RPMI8226 (cell line): ENCODE measurements around the gene EDEM2.
"Not testable (repeated sequence)": the region's sequence is repeated elsewhere in the genome, so short reads cannot be mapped to it uniquely, and the experiment has no call there.

Experiments
- DNase-seq: peaks from one replicate; pipeline ENCODE4 v3.0.0-alpha.2; 2015

Gene EDEM2

GRCh38 chr20:35085477-35086225, 61.5 kb downstream of the EDEM2 start:
- DNase-seq = no peak

GRCh38 chr20:35084998-35085397, 62.1 kb downstream of the EDEM2 start:
- no peak for DNase-seq

DNA sequence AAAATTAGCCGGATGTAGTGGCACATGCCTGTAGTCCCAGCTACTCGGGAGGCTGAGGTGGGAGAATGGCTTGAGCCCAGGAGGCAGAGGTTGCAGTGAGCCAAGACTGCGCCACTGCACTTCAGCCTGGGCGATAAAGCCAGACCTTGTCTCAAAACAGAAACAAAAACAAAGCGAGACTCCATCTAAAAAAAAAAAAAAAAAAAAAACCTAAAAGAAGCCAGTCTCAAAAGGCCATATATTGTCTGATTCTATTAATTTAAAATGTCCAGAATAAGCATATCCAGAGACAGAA, 66.8 kb downstream of the EDEM2 start:
- not testable (repeated sequence) for DNase-seq

GRCh38 chr20:35079472-35080347, 67.4 kb downstream of the EDEM2 start:
- no peak for DNase-seq

DNA sequence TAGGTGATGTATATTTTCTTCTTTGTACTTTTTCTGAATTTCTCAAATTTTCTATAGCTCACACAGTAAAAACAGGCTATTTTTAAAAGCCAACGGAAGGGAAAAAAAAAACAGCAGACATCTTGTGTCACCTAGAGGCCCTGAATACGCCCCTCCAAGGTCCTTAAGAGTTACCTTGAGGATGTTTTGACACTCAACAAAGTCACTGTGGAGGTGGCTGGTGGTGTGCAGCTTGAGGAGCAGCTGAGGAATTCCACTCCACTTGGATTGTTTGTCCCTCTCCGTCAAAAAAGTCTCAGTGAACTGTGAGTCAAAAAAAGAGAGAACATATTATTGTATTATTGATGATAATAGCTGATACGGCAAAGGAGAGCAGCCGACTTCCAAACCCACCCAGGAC, 69.3 kb downstream of the EDEM2 start:
- DNase-seq = no peak

GRCh38 chr20:35077341-35077740, 69.8 kb downstream of the EDEM2 start:
- no peak for DNase-seq

DNA sequence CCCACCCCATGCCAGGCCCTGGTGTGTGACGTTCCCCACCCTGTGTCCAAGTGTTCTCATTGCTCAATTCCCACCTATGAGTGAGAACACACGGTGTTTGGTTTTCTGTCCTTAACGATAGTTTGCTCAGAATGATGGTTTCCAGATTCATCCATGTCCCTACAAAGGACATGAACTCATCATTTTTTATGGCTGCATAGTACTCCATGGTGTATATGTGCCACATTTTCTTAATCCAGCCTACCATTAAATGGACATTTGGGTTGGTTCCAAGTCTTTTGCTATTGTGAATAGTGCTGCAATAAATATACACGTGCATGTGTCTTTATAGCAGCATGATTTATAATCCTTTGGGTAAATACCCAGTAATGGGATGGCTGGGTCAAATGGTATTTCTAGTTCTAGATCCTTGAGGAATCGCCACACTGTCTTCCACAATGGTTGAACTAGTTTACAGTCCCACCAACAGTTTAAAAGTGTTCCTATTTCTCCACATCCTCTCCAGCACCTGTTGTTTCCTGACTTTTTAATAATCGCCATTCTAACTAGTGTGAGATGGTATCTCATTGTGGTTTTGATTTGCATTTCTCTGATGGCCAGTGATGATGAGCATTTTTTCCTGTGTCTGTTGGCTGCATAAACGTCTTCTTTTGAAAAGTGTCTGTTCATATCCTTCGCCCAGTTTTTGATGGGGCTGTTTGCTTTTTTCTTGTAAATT, 75.5 kb downstream of the EDEM2 start:
- DNase-seq = not testable (repeated sequence)

DNA sequence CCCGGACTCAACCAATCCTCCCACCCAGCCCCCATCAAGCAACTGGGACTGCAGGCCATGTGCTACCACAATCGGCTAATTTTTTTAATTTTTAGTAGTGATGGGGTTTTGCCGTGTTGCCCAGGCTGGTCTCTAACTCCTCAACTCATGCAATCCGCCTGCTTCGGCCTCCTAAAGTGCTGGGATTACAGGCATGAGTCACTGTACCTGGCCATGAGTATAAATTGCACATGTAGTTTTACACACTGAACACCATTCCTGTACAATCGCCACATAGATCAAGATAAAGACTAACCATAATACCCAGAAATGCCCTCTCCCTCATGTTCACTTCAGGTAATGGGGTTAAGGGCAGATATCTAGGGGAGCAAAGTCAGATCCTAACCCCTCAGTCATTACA, 80.9 kb downstream of the EDEM2 start:
- DNase-seq = no peak
